ENCODE data around the gene RIOK1. TPM values are rescaled to one million over a fixed set of nuclear protein-coding genes. Genes with fewer than 3 reads are reported as not detected.

Gene RIOK1
- total RNA-seq, 1 experiment from 2014 or later = 39.0 TPM

GRCh38 chr6:7411328-7411727, 21.7 kb downstream of the RIOK1 start:
- Histone ChIP-seq H3K27ac (ENCODE audit: low read depth, low read length) (no peak overlapping the region), H3K9me3 (ENCODE audit: control insufficient read depth in 1 of 2, insufficient read depth in 1 of 2, low read depth in 1 of 2, low read length in 2 of 2) (no peaks in the 10 kb centered on the region), H3K9me2 (ENCODE audit: insufficient read depth) (no peaks in the 10 kb centered on the region), H3K79me2 (ENCODE audit: insufficient read depth, low read length) (no peaks in the 10 kb centered on the region), H3K4me1 (ENCODE audit: control insufficient read depth in 1 of 2, insufficient read depth in 2 of 2, low read length in 2 of 2) (no peaks in the 10 kb centered on the region), H3K36me3 (ENCODE audit: control insufficient read depth in 1 of 2, insufficient read depth in 2 of 2, low read length in 2 of 2) (peaks cover 52 to 57% of the 10 kb centered on the region in 2 experiments), H3K9ac (ENCODE audit: low read length) (no peak overlapping the region), H3K4me3 (replicated peaks in 1 of 2; ENCODE audit: low read depth in 1 of 2, low read length in 2 of 2) (no peak overlapping the region), H3K4me2 (ENCODE audit: low read length) (no peak overlapping the region), H4K20me1 (ENCODE audit: insufficient read depth) (no peaks in the 10 kb centered on the region), H3K27me3 (ENCODE audit: insufficient read depth, low read length) (no peaks in the 10 kb centered on the region), H2AFZ (ENCODE audit: low read depth, low read length, poor library complexity, severe bottlenecking) (no peak overlapping the region)
- DNase-seq (ENCODE audit: low read depth, low spot score) = no peak
- no TSS peak for BruUV-seq (replicated peaks)
- TF ChIP-seq ZBTB33 (IDR thresholded peaks at IDR 0.05; ENCODE audit: extremely low read depth, insufficient replicate concordance, low read length) = no peak
- no peak for TF ChIP-seq ZNF274 (IDR thresholded peaks at IDR 0.05; ENCODE audit: low read depth, low read length)
- no peak for TF ChIP-seq ELF1 (IDR thresholded peaks at IDR 0.05; ENCODE audit: borderline replicate concordance, low read depth)
- TF ChIP-seq SRF (IDR thresholded peaks at IDR 0.05; ENCODE audit: low read depth) = no peak
- TF ChIP-seq RAD21 (IDR thresholded peaks at IDR 0.05; ENCODE audit: low read depth) = no peak
- no peak for TF ChIP-seq ATF3 (IDR thresholded peaks at IDR 0.05)
- no peak for TF ChIP-seq SIN3A (IDR thresholded peaks at IDR 0.05; ENCODE audit: low read depth)
- no peak for TF ChIP-seq JUND (IDR thresholded peaks at IDR 0.05)
- TF ChIP-seq POLR2A (IDR thresholded peaks at IDR 0.05; ENCODE audit: borderline replicate concordance, extremely low read depth, insufficient read depth, insufficient read length) = no peak
- no peak for TF ChIP-seq ZFX (IDR thresholded peaks at IDR 0.05)
- TF ChIP-seq YY1 (IDR thresholded peaks at IDR 0.05; ENCODE audit: extremely low read depth, insufficient replicate concordance, low read depth, low read length) = no peak
- TF ChIP-seq MAX (IDR thresholded peaks at IDR 0.05) = no peak
- TF ChIP-seq EZH2 (IDR thresholded peaks at IDR 0.05) = no peak
- TF ChIP-seq EGR1 (IDR thresholded peaks at IDR 0.05; ENCODE audit: low read depth) = no peak
- TF ChIP-seq, protein P1, sequence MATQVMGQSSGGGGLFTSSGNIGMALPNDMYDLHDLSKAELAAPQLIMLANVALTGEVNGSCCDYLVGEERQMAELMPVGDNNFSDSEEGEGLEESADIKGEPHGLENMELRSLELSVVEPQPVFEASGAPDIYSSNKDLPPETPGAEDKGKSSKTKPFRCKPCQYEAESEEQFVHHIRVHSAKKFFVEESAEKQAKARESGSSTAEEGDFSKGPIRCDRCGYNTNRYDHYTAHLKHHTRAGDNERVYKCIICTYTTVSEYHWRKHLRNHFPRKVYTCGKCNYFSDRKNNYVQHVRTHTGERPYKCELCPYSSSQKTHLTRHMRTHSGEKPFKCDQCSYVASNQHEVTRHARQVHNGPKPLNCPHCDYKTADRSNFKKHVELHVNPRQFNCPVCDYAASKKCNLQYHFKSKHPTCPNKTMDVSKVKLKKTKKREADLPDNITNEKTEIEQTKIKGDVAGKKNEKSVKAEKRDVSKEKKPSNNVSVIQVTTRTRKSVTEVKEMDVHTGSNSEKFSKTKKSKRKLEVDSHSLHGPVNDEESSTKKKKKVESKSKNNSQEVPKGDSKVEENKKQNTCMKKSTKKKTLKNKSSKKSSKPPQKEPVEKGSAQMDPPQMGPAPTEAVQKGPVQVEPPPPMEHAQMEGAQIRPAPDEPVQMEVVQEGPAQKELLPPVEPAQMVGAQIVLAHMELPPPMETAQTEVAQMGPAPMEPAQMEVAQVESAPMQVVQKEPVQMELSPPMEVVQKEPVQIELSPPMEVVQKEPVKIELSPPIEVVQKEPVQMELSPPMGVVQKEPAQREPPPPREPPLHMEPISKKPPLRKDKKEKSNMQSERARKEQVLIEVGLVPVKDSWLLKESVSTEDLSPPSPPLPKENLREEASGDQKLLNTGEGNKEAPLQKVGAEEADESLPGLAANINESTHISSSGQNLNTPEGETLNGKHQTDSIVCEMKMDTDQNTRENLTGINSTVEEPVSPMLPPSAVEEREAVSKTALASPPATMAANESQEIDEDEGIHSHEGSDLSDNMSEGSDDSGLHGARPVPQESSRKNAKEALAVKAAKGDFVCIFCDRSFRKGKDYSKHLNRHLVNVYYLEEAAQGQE (IDR thresholded peaks at IDR 0.05; ENCODE audit: low read depth) = no peak
- TF ChIP-seq TCF7L2 (IDR thresholded peaks at IDR 0.05; ENCODE audit: borderline replicate concordance, extremely low read depth, insufficient read depth, insufficient read length) = no peak
- no peak for TF ChIP-seq CEBPB (IDR thresholded peaks at IDR 0.05; ENCODE audit: low read depth)
- no peak for TF ChIP-seq SP1 (IDR thresholded peaks at IDR 0.05; ENCODE audit: low read depth)
- CTCF ChIA-PET = interaction anchor here (1.0 kb wide), 1 partner anchor 14 kb away, joined by 3 read pairs; no protein-coding TSS in a partner anchor
- RAD21 ChIA-PET (ENCODE audit: low non-redundant PET in 1 of 2, low total read pairs in 2 of 2, uncharacterized antibody in 2 of 2, unreplicated experiment in 2 of 2) = no interaction called here
- intact Hi-C loops (cut with micrococcal nuclease) = no loop called here
- POLR2A ChIA-PET = no interaction called here
- ATAC-seq = no peak
